Endothelial cell of umbilical vein (primary cell): ENCODE measurements around the gene ARHGEF1. TPM values are rescaled to one million over a fixed set of nuclear protein-coding genes. Genes with fewer than 3 reads are reported as not detected.

ENCODE experiments used
- BruUV-seq: library from RNA; stranded (reverse); fragments of 400-500 nt; replicated peaks from 2 replicates; lab custom pipeline; 2021; lab: Mats Ljungman, UMichigan
- CTCF ChIA-PET: fragments of 300-600, 350-600 bp; sonication (Branson Sonifier 250); formaldehyde crosslinking; loops from one replicate; lab custom pipeline; 2021; ENCODE audit warnings: antibody characterized with exemption, inconsistent platforms; lab: Charles Lee
- POLR2A ChIA-PET: fragments of 300-600, 350-600 bp; sonication (Branson Sonifier 250); formaldehyde crosslinking; loops from one replicate; lab custom pipeline; 2021; ENCODE audit warnings: antibody characterized with exemption, inconsistent platforms; lab: Charles Lee
- DNase-seq: peaks from one replicate; pipeline ENCODE4 v3.0.0-alpha.2; 2011; ENCODE audit warnings: low read depth, low spot score
- FAIRE-seq: peaks from 2 replicates; lab custom pipeline; 2011; peaks lifted over from hg19 to GRCh38; lab: Jason Lieb, UNC
- H2AFZ ChIP-seq: 2 replicates; pipeline ENCODE4 v1.6.0; 2012; ENCODE audit warnings: low read depth, low read length, control low read depth, inconsistent platforms
- H3K27ac ChIP-seq: 2 replicates; pipeline ENCODE4 v1.5.1; 2011; ENCODE audit warnings: low read depth, mild to moderate bottlenecking, control low read depth, low read length, moderate library complexity; ENCODE audit not compliant: insufficient read depth
- H3K27me3 ChIP-seq, 2 experiments: 2 replicates each; pipeline versions ENCODE4 v1.6.0 to v1.6.1; 2011; ENCODE audit warnings: low read length in 2 of 2, mixed read lengths in 1 of 2; ENCODE audit not compliant: control insufficient read depth in 2 of 2, insufficient read depth in 2 of 2
- H3K36me3 ChIP-seq, 2 experiments: 2 replicates in 1 of 2; 3 replicates in 1 of 2; pipeline ENCODE4 v1.5.1; 2011; ENCODE audit warnings: low read length in 2 of 2, mild to moderate bottlenecking in 1 of 2, moderate library complexity in 1 of 2; ENCODE audit not compliant: control insufficient read depth in 2 of 2, insufficient read depth in 2 of 2; ENCODE audit errors: extremely low read depth in 1 of 2
- H3K4me1 ChIP-seq: 3 replicates; pipeline ENCODE4 v1.5.1; 2011; ENCODE audit warnings: mild to moderate bottlenecking, low read length; ENCODE audit not compliant: control insufficient read depth, insufficient read depth; ENCODE audit errors: extremely low read depth
- H3K4me2 ChIP-seq: 2 replicates; pipeline ENCODE4 v1.6.1; 2011; ENCODE audit warnings: low read length, control low read depth, mixed read lengths; ENCODE audit not compliant: insufficient read depth
- H3K4me3 ChIP-seq, 3 experiments: fragments of 200-600 bp in 1 of 3; sonication (generic), shearing (Covaris generic) in 1 of 3; replicated peaks in 1 of 3; 2 replicates each; pipeline ENCODE4 v1.5.1; 2011 to 2016; ENCODE audit warnings: control low read depth in 3 of 3, low read length in 3 of 3, mild to moderate bottlenecking in 2 of 3, inconsistent platforms in 1 of 3, low read depth in 1 of 3, moderate library complexity in 1 of 3; ENCODE audit not compliant: insufficient read depth in 1 of 3
- H3K79me2 ChIP-seq: 2 replicates; pipeline ENCODE4 v1.6.0; 2012; ENCODE audit warnings: low read length, inconsistent platforms; ENCODE audit not compliant: control insufficient read depth, insufficient read depth
- H3K9ac ChIP-seq: replicated peaks from 2 replicates; pipeline ENCODE3; 2011; ENCODE audit warnings: low read length, control low read depth; ENCODE audit not compliant: insufficient read depth; ENCODE audit errors: extremely low read depth
- H3K9me1 ChIP-seq: replicated peaks from 3 replicates; pipeline ENCODE4 v1.6.0; 2011; ENCODE audit warnings: mild to moderate bottlenecking, low read length; ENCODE audit not compliant: control insufficient read depth, insufficient read depth; ENCODE audit errors: extremely low read depth
- H3K9me3 ChIP-seq: replicated peaks from 2 replicates; pipeline ENCODE4 v1.5.1; 2012; ENCODE audit warnings: low read length, inconsistent platforms; ENCODE audit not compliant: control insufficient read depth, insufficient read depth
- H4K20me1 ChIP-seq: replicated peaks from 2 replicates; pipeline ENCODE3; 2011; ENCODE audit warnings: mild to moderate bottlenecking, low read length; ENCODE audit not compliant: control insufficient read depth, insufficient read depth; ENCODE audit errors: extremely low read depth
- CTCF ChIP-seq, 2 donors: IDR thresholded peaks; 1 replicate in 1 of 2; 2 replicates in 1 of 2; pipeline ENCODE4 v1.5.1; 2011; ENCODE audit warnings: low read length in 2 of 2, mild to moderate bottlenecking in 2 of 2, moderate library complexity in 2 of 2, control low read depth in 1 of 2, inconsistent platforms in 1 of 2, low read depth in 1 of 2; ENCODE audit not compliant: insufficient read depth in 1 of 2; ENCODE audit errors: extremely low read depth in 1 of 2
- EZH2 ChIP-seq: IDR thresholded peaks from 2 replicates; pipeline ENCODE4 v1.6.1; 2012; ENCODE audit warnings: borderline replicate concordance, low read depth, mild to moderate bottlenecking, moderate library complexity, low read length, inconsistent platforms; ENCODE audit not compliant: severe bottlenecking
- FOS ChIP-seq: IDR thresholded peaks from 2 replicates; pipeline ENCODE4 v1.6.1; 2011; ENCODE audit warnings: mild to moderate bottlenecking, low read length, moderate library complexity, borderline replicate concordance; ENCODE audit not compliant: insufficient read depth
- GATA2 ChIP-seq: IDR thresholded peaks from 2 replicates; pipeline ENCODE4 v1.7.0; 2011; ENCODE audit warnings: low read depth, mild to moderate bottlenecking, moderate library complexity, mixed read lengths, low read length; ENCODE audit not compliant: insufficient read length, insufficient read depth
- JUN ChIP-seq: IDR thresholded peaks from 2 replicates; pipeline ENCODE4 v1.6.1; 2011; ENCODE audit warnings: borderline replicate concordance, low read depth; ENCODE audit not compliant: insufficient read length, insufficient read depth
- MAX ChIP-seq: IDR thresholded peaks from 2 replicates; pipeline ENCODE4 v1.6.1; 2011; ENCODE audit not compliant: insufficient read depth, insufficient read length
- MYC ChIP-seq: IDR thresholded peaks from one replicate; pipeline ENCODE4 v1.6.1; 2011; ENCODE audit warnings: mild to moderate bottlenecking, low read depth, low read length
- POLR2A ChIP-seq: IDR thresholded peaks from 2 replicates; pipeline ENCODE4 v1.6.1; 2012; ENCODE audit warnings: low read depth, mild to moderate bottlenecking, control low read depth, low read length
- POLR2AphosphoS5 ChIP-seq: IDR thresholded peaks from 2 replicates; pipeline ENCODE4 v1.6.1; 2012; ENCODE audit warnings: low read depth, mild to moderate bottlenecking, control low read depth, low read length, moderate library complexity; ENCODE audit not compliant: insufficient read depth
- dilution Hi-C: fragments of 300-500 bp; cut with MboI; formaldehyde crosslinking; loops from one replicate; pipeline ENCODE4 v1.15.0; 2019; ENCODE audit warnings: low sequenced_read_pairs; ENCODE audit not compliant: extremely low pct_ligation_motif_present
- intact Hi-C: fragments of 100-400 bp; cut with micrococcal nuclease; formaldehyde crosslinking; loops from one replicate; pipeline ENCODE4 v1.10.0; 2022
- polyA plus RNA-seq, 4 experiments: library from polyadenylated mRNA; depleted of rRNA in 3 of 4; stranded (reverse) in 3 of 4; unstranded in 1 of 4; fragments of >200 nt; gene quantifications; 2 replicates each; pipeline versions ENCODE4 v1.2.1 to v1.2.3, GENCODE V29; 2011 to 2012; ENCODE audit warnings: missing spikeins in 1 of 4
- total RNA-seq: library from RNA; stranded (reverse); gene quantifications from 2 replicates; pipeline ENCODE4 v1.2.3, GENCODE V29; 2021

Gene ARHGEF1
- total and polyA plus RNA-seq, 2 donors (not counting 3 experiments of a cell fraction or from before 2014, with no cell fraction given) = 65.4 to 123 TPM

GRCh38 chr19:41936961-41937360, 54.0 kb downstream of the ARHGEF1 start:
- no peaks in the 10 kb centered on the region for H3K9me3 ChIP-seq
- no peak overlapping the region for H3K4me3 ChIP-seq
- no peaks in the 10 kb centered on the region for H3K79me2 ChIP-seq
- POLR2A ChIA-PET = interaction anchor here (1.5 kb wide), 1 partner anchor 64 kb away, joined by 3 read pairs; no protein-coding TSS in a partner anchor
- peaks cover 2% of the 10 kb centered on the region for H3K4me1 ChIP-seq
- no peak overlapping the region for H3K4me2 ChIP-seq
- TF ChIP-seq MYC = no peak
- no peak for TF ChIP-seq CTCF (IDR thresholded peaks at IDR 0.05; ENCODE audit: extremely low read depth in 1 of 2, insufficient read depth in 1 of 2, low read depth in 1 of 2, low read length in 2 of 2)
- TF ChIP-seq POLR2A = no peak
- no peak for TF ChIP-seq FOS
- no peak for TF ChIP-seq JUN
- TF ChIP-seq GATA2 = no peak
- no peak for TF ChIP-seq EZH2
- TF ChIP-seq POLR2AphosphoS5 = no peak
- no peak for TF ChIP-seq MAX
- DNase-seq (no peak), FAIRE-seq (no peak)
- no peak overlapping the region for H3K9ac ChIP-seq
- no peak overlapping the region for H2AFZ ChIP-seq
- no peaks in the 10 kb centered on the region for H3K36me3 ChIP-seq
- BruUV-seq = no TSS peak
- no peaks in the 10 kb centered on the region for H4K20me1 ChIP-seq
- H3K27me3 ChIP-seq = peaks cover 44 to 47% of the 10 kb centered on the region in 2 experiments
- H3K9me1 ChIP-seq = no peaks in the 10 kb centered on the region
- H3K27ac ChIP-seq = no peak overlapping the region
- dilution Hi-C loops (no loop called here), intact Hi-C loops (no loop called here)
- CTCF ChIA-PET = interaction anchor here (1.0 to 1.6 kb wide), 8 partner anchors 9 to 144 kb away, joined by 3 to 5 read pairs (median 3); no protein-coding TSS in a partner anchor
